Sigmoid colon (tissue), 7 donors: ENCODE data around the gene COL4A2. TPM values are rescaled to one million over a fixed set of nuclear protein-coding genes. Genes with fewer than 3 reads are reported as not detected.

Source experiments
- DNase-seq: peaks from one replicate; pipeline ENCODE4 v3.0.0-alpha.2; 2019
- H3K27ac ChIP-seq, 4 donors: fragments of 200-600 bp; sonication (generic); one replicate each; pipeline ENCODE4 v1.5.1; 2016 to 2019; ENCODE audit warnings: mild to moderate bottlenecking in 1 of 4
- H3K27me3 ChIP-seq, 3 donors: fragments of 200-600 bp; sonication (generic); one replicate each; pipeline ENCODE4 v1.5.1; 2019; ENCODE audit warnings: mild to moderate bottlenecking in 1 of 3
- H3K36me3 ChIP-seq, 4 donors: fragments of 200-600 bp; sonication (generic); one replicate each; pipeline ENCODE4 v1.5.1; 2016 to 2019
- H3K4me1 ChIP-seq, 4 donors: fragments of 200-600 bp; sonication (generic); one replicate each; pipeline ENCODE4 v1.5.1; 2017 to 2019
- H3K4me3 ChIP-seq, 4 donors: fragments of 200-600 bp; sonication (generic); one replicate each; pipeline ENCODE4 v1.5.1; 2017 to 2019; ENCODE audit warnings: mild to moderate bottlenecking in 2 of 4, moderate library complexity in 1 of 4
- H3K9me3 ChIP-seq, 4 donors: fragments of 200-600 bp in 3 of 4; sonication (generic) in 3 of 4; one replicate each; pipeline versions ENCODE4 v1.5.1 to v1.6.1; 2013 to 2019
- EP300 ChIP-seq, 4 donors: sonication (generic); formaldehyde crosslinking; IDR thresholded peaks; one replicate each; pipeline ENCODE4 v1.6.1; 2017; ENCODE audit warnings: antibody characterized with exemption in 4 of 4
- POLR2A ChIP-seq, 2 donors: fragments of 450-650 bp; IDR thresholded peaks; one replicate each; pipeline ENCODE4 v1.6.1; 2016; ENCODE audit warnings: antibody characterized with exemption in 2 of 2, mild to moderate bottlenecking in 2 of 2, moderate library complexity in 2 of 2
- POLR2AphosphoS5 ChIP-seq, 4 donors: sonication (generic); formaldehyde crosslinking; IDR thresholded peaks; one replicate each; pipeline ENCODE4 v1.6.1; 2017; ENCODE audit warnings: antibody characterized with exemption in 4 of 4
- WGBS, 2 donors: extraction: QIAGEN DNeasy Blood & Tissue Kit; methylation state at CpG; one replicate each; pipeline ENCODE4 v1.1.7; 2013; 5-methylcytosine and 5-hydroxymethylcytosine counted together
- intact Hi-C: fragments of 100-400 bp; cut with DNase I; formaldehyde crosslinking; loops from one replicate; pipeline ENCODE4 v1.15.1; 2023
- polyA plus RNA-seq, 3 donors: library from polyadenylated mRNA; stranded (reverse); fragments of 200-250 nt; gene quantifications; one replicate each; pipeline ENCODE4 v1.2.3, GENCODE V29; 2013
- total RNA-seq, 4 donors: library from RNA; depleted of rRNA; stranded (reverse); fragments of >200 nt; gene quantifications; one replicate each; pipeline ENCODE4 v1.1.0, GENCODE V29; 2016
- TF ChIP-seq, protein P1 (sequence below), 4 experiments: fragments of 450-650 bp in 3 of 4; fragments of 200-600 bp in 1 of 4; IDR thresholded peaks; one replicate each; pipeline ENCODE4 v1.5.1; 2016 to 2019; ENCODE audit warnings: antibody characterized with exemption in 4 of 4, mild to moderate bottlenecking in 3 of 4, moderate library complexity in 2 of 4
- donor health status: healthy with polysubstance abuse.
- donor health status: Bipolar disorder and iron deficiency.
- donor health status: healthy.

The COL4A2 gene
- total and polyA plus RNA-seq, 7 donors, result 24.0 to 1,039 (median 306) TPM

- Histone ChIP-seq H3K9me3 (no peaks in the 10 kb centered on the region), H3K27me3 (no peaks in the 10 kb centered on the region), H3K36me3 (peaks cover 54 to 98% (median 72%) of the 10 kb centered on the region in 4 donors), H3K4me1 (peaks cover 0 to 59% (median 51%) of the 10 kb centered on the region in 4 donors), H3K4me3 (no peak overlapping the region), H3K27ac (peak overlapping the region; percentile 74 to 79 (median 76))
- WGBS, 2 donors, result 21 to 66% methylated on average over 17 of the region's 17 CpGs
- DNase-seq, result peak; percentile 85
- intact Hi-C loops, result loop anchor here (5.0 kb wide), 1 partner anchor 55 kb away; the partner anchor contains the start of gene RAB20
- TF ChIP-seq EP300 (IDR thresholded peaks at IDR 0.05), result peak in 1 of 4 donors; percentile 29
- TF ChIP-seq POLR2AphosphoS5 (IDR thresholded peaks at IDR 0.05), result peak; percentile 53 to 78 (median 64)
- TF ChIP-seq, protein P1, sequence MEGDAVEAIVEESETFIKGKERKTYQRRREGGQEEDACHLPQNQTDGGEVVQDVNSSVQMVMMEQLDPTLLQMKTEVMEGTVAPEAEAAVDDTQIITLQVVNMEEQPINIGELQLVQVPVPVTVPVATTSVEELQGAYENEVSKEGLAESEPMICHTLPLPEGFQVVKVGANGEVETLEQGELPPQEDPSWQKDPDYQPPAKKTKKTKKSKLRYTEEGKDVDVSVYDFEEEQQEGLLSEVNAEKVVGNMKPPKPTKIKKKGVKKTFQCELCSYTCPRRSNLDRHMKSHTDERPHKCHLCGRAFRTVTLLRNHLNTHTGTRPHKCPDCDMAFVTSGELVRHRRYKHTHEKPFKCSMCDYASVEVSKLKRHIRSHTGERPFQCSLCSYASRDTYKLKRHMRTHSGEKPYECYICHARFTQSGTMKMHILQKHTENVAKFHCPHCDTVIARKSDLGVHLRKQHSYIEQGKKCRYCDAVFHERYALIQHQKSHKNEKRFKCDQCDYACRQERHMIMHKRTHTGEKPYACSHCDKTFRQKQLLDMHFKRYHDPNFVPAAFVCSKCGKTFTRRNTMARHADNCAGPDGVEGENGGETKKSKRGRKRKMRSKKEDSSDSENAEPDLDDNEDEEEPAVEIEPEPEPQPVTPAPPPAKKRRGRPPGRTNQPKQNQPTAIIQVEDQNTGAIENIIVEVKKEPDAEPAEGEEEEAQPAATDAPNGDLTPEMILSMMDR (IDR thresholded peaks at IDR 0.05), result no peak
Measured at GRCh38 chr13:110506859-110507566, 199.9 kb downstream of the COL4A2 start.

GRCh38 chr13:110507678-110508381 lies 200.7 kb downstream of the COL4A2 start:
- WGBS, 2 donors, result 18 to 71% methylated on average over 23 of the region's 23 CpGs
- H3K36me3 ChIP-seq, result peaks cover 53 to 98% (median 72%) of the 10 kb centered on the region in 4 donors
- H3K27ac ChIP-seq, result peak overlapping the region; percentile 74 to 79 (median 76)

DNA sequence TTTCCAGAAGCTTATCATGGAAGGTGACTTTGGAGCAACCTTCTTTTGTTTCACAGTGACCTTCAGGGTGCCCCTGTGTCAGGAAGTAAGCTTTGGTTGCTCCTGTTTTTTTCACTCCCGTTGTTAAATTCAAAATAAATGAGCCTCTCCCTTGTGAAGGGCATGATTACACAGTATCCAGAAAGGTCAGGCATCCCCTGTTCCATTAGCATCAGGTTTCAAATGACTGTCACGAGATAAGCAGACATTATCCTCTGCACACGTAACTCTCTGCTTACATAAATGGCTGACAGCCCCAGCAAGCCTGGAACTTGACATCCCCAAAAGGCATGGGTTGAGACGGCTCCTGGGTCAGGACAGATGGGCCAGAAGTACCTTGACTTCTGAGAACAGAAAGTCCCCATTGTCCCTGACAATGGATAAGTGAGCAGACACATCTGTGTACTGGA lies 202.4 kb downstream of the COL4A2 start:
- WGBS, 2 donors, result 64% methylated on average over 4 of the region's 4 CpGs
- H3K27ac ChIP-seq, result peak overlapping the region; percentile 18 to 61 (median 48)

More at GRCh38 chr13:110507678-110508381, 200.7 kb downstream of the COL4A2 start:
- Histone ChIP-seq H3K27me3 (no peaks in the 10 kb centered on the region), H3K4me3 (no peak overlapping the region), H3K9me3 (no peaks in the 10 kb centered on the region), H3K4me1 (peaks cover 0 to 57% (median 49%) of the 10 kb centered on the region in 4 donors)
- intact Hi-C loops, result loop anchor here (5.0 kb wide), 1 partner anchor 54 kb away; the partner anchor contains the start of gene RAB20
- TF ChIP-seq POLR2A (IDR thresholded peaks at IDR 0.05), result no peak
- no peak for TF ChIP-seq EP300 (IDR thresholded peaks at IDR 0.05)
- TF ChIP-seq, protein P1 (IDR thresholded peaks at IDR 0.05), result peak in 1 of 4 experiments; percentile 40
- TF ChIP-seq POLR2AphosphoS5 (IDR thresholded peaks at IDR 0.05), result peak in 3 of 4 donors; percentile 27 to 34 (median 31)
- no peak for DNase-seq

More for the DNA sequence above, 202.4 kb downstream of the COL4A2 start:
- intact Hi-C loops, result loop anchor here (5.0 kb wide), 1 partner anchor 53 kb away; the partner anchor contains the start of gene RAB20
- Histone ChIP-seq H3K36me3 (peaks cover 40 to 98% (median 68%) of the 10 kb centered on the region in 4 donors), H3K4me1 (peaks cover 0 to 51% (median 35%) of the 10 kb centered on the region in 4 donors), H3K9me3 (no peaks in the 10 kb centered on the region), H3K4me3 (no peak overlapping the region), H3K27me3 (no peaks in the 10 kb centered on the region)
- TF ChIP-seq EP300 (IDR thresholded peaks at IDR 0.05) (peak in 3 of 4 donors; percentile 9 to 50 (median 10)), POLR2AphosphoS5 (IDR thresholded peaks at IDR 0.05) (peak in 2 of 4 donors; percentile 14 to 19)
- TF ChIP-seq, protein P1 (IDR thresholded peaks at IDR 0.05), result no peak
- DNase-seq, result no peak
